Prostate gland (tissue), 2 donors: ENCODE measurements around the gene SERPINB1. TPM values are rescaled to one million over a fixed set of nuclear protein-coding genes. Genes with fewer than 3 reads are reported as not detected.

ENCODE experiments used
- DNase-seq: peaks from one replicate; pipeline ENCODE4 v3.0.0-alpha.2; 2019; ENCODE audit warnings: low spot score
- H3K27ac ChIP-seq, 2 donors: fragments of 200-600 bp; sonication (generic); 2 replicates each; pipeline ENCODE4 v1.5.1; 2017 to 2019
- H3K27me3 ChIP-seq: fragments of 200-600 bp; sonication (generic); replicated peaks from 2 replicates; pipeline ENCODE4 v1.5.1; 2019; ENCODE audit not compliant: insufficient read depth
- H3K36me3 ChIP-seq, 2 donors: fragments of 200-600 bp; sonication (generic); 1 replicate in 1 of 2; 2 replicates in 1 of 2; pipeline versions ENCODE4 v1.5.1 to v1.8.1; 2017 to 2019
- H3K4me1 ChIP-seq: fragments of 200-600 bp; sonication (generic); replicated peaks from 2 replicates; pipeline ENCODE4 v1.5.1; 2019
- H3K4me3 ChIP-seq, 2 donors: fragments of 200-600 bp; sonication (generic); 2 replicates each; pipeline ENCODE4 v1.5.1; 2017 to 2019
- H3K9me3 ChIP-seq: fragments of 200-600 bp; sonication (generic); 2 replicates; pipeline ENCODE4 v1.5.1; 2017
- CTCF ChIP-seq, 4 experiments: fragments of 200-600 bp in 2 of 4; fragments of 450-650 bp in 2 of 4; sonication (generic) in 2 of 4; IDR thresholded peaks; 1 replicate in 3 of 4; 2 replicates in 1 of 4; pipeline ENCODE4 v1.5.1; 2016 to 2019; ENCODE audit warnings: antibody characterized with exemption in 4 of 4, mild to moderate bottlenecking in 2 of 4, moderate library complexity in 2 of 4
- POLR2A ChIP-seq: fragments of 450-650 bp; IDR thresholded peaks from one replicate; pipeline ENCODE4 v1.6.1; 2016; ENCODE audit warnings: antibody characterized with exemption, mild to moderate bottlenecking
- POLR2AphosphoS5 ChIP-seq: sonication (generic); formaldehyde crosslinking; IDR thresholded peaks from one replicate; pipeline ENCODE4 v1.6.1; 2017; ENCODE audit warnings: antibody characterized with exemption
- WGBS: methylation state at CpG from one replicate; pipeline ENCODE4 v1.1.5; 2018; 5-methylcytosine and 5-hydroxymethylcytosine counted together
- intact Hi-C: fragments of 100-400 bp; cut with DNase I; formaldehyde crosslinking; loops from one replicate; pipeline ENCODE4 v1.14.2; 2022
- total RNA-seq, 2 donors: library from RNA; depleted of rRNA; stranded (reverse); fragments of >200 nt; gene quantifications; one replicate each; pipeline ENCODE4 v1.1.0, GENCODE V29; 2016

The SERPINB1 gene
- total RNA-seq, 2 donors from 2014 or later: 27.5 to 31.1 TPM

GRCh38 chr6:2795162-2795561 lies 46.5 kb downstream of the SERPINB1 start:
- DNase-seq: no peak
- Histone ChIP-seq H3K27me3 (no peaks in the 10 kb centered on the region), H3K27ac (no peak overlapping the region), H3K36me3 (no peaks in the 10 kb centered on the region), H3K9me3 (no peaks in the 10 kb centered on the region), H3K4me1 (no peaks in the 10 kb centered on the region), H3K4me3 (no peak overlapping the region)
- intact Hi-C loops: no loop called here
- WGBS: 90% methylated on average over 2 of the region's 2 CpGs
- TF ChIP-seq POLR2AphosphoS5 (no peak), POLR2A (no peak), CTCF (IDR thresholded peaks at IDR 0.05) (no peak)

GRCh38 chr6:2794171-2794730 lies 47.4 kb downstream of the SERPINB1 start:
- 91% methylated on average over 5 of the region's 5 CpGs for WGBS
- H3K27me3 ChIP-seq: no peaks in the 10 kb centered on the region
- H3K27ac ChIP-seq: no peak overlapping the region
- intact Hi-C loops: loop anchor here (5.0 kb wide), 1 partner anchor 138 kb away; no protein-coding TSS in a partner anchor
- H3K4me1 ChIP-seq: no peaks in the 10 kb centered on the region
- no peaks in the 10 kb centered on the region for H3K36me3 ChIP-seq
- DNase-seq: no peak
- no peak for TF ChIP-seq POLR2A
- TF ChIP-seq POLR2AphosphoS5: no peak
- TF ChIP-seq CTCF (IDR thresholded peaks at IDR 0.05): no peak
- H3K4me3 ChIP-seq: no peak overlapping the region
- H3K9me3 ChIP-seq: no peaks in the 10 kb centered on the region

- no peaks in the 10 kb centered on the region for H3K36me3 ChIP-seq
- DNase-seq: no peak
- no peaks in the 10 kb centered on the region for H3K4me1 ChIP-seq
- no peaks in the 10 kb centered on the region for H3K27me3 ChIP-seq
- TF ChIP-seq CTCF (IDR thresholded peaks at IDR 0.05) (no peak), POLR2AphosphoS5 (no peak), POLR2A (no peak)
- no peak overlapping the region for H3K4me3 ChIP-seq
- no peak overlapping the region for H3K27ac ChIP-seq
- intact Hi-C loops: loop anchor here (2.0 to 5.0 kb wide), 2 partner anchors 47 to 139 kb away; partner anchors contain the start of gene SERPINB1
- WGBS: 46% methylated on average over 9 of the region's 9 CpGs
- H3K9me3 ChIP-seq: no peaks in the 10 kb centered on the region
Observed at GRCh38 chr6:2793534-2794151, 48.0 kb downstream of the SERPINB1 start.

- WGBS: 91% methylated on average over 17 of the region's 17 CpGs
- no peaks in the 10 kb centered on the region for H3K4me1 ChIP-seq
- H3K4me3 ChIP-seq: no peak overlapping the region
- no peaks in the 10 kb centered on the region for H3K9me3 ChIP-seq
- no peaks in the 10 kb centered on the region for H3K27me3 ChIP-seq
- H3K27ac ChIP-seq: no peak overlapping the region
- TF ChIP-seq POLR2AphosphoS5: no peak
- TF ChIP-seq POLR2A: no peak
- TF ChIP-seq CTCF (IDR thresholded peaks at IDR 0.05): no peak
- H3K36me3 ChIP-seq: no peaks in the 10 kb centered on the region
- intact Hi-C loops: loop anchor here (2.0 to 5.0 kb wide), 2 partner anchors 48 to 140 kb away; partner anchors contain the start of gene SERPINB1
- DNase-seq: no peak
Observed at GRCh38 chr6:2792330-2793110, 49.1 kb downstream of the SERPINB1 start.
